ENCODE measurements around the gene RBM38. TPM values are rescaled to one million over a fixed set of nuclear protein-coding genes. Genes with fewer than 3 reads are reported as not detected.

RBM38 gene
- total and polyA plus RNA-seq, 9 of the 15 experiments (the other 6 are each of a cell fraction or from before 2014, with no cell fraction given), result 0.28 to 82.4 (median 33.2) TPM

GRCh38 chr20:57450419-57450818, 59.2 kb downstream of the RBM38 start (continued):
- TF ChIP-seq, protein P1, sequence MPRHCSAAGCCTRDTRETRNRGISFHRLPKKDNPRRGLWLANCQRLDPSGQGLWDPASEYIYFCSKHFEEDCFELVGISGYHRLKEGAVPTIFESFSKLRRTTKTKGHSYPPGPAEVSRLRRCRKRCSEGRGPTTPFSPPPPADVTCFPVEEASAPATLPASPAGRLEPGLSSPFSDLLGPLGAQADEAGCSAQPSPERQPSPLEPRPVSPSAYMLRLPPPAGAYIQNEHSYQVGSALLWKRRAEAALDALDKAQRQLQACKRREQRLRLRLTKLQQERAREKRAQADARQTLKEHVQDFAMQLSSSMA (CRISPR knock-in tag; IDR thresholded peaks at IDR 0.05), result no peak
- TF ChIP-seq MECOM (CRISPR knock-in tag; IDR thresholded peaks at IDR 0.05) (no peak), CHD4 (IDR thresholded peaks at IDR 0.05; ENCODE audit: insufficient read depth, insufficient replicate concordance, low read depth, low read length, poor library complexity, severe bottlenecking) (no peak), MAX (CRISPR knock-in tag; IDR thresholded peaks at IDR 0.05) (no peak), CBFA2T3 (IDR thresholded peaks at IDR 0.05) (peak; percentile 60), ARID3B (CRISPR knock-in tag; IDR thresholded peaks at IDR 0.05; ENCODE audit: borderline replicate concordance) (no peak), ZNF740 (CRISPR knock-in tag; IDR thresholded peaks at IDR 0.05) (peak; percentile 91), ZNF740 (tag; IDR thresholded peaks at IDR 0.05) (no peak), ZBED1 (IDR thresholded peaks at IDR 0.05) (no peak), ZNF224 (CRISPR knock-in tag; IDR thresholded peaks at IDR 0.05) (no peak), FOS (IDR thresholded peaks at IDR 0.05; ENCODE audit: extremely low read depth, insufficient read length) (no peak), ZNF311 (CRISPR knock-in tag; IDR thresholded peaks at IDR 0.05) (no peak), ZKSCAN3 (CRISPR knock-in tag; IDR thresholded peaks at IDR 0.05) (no peak), RNF2 (IDR thresholded peaks at IDR 0.05) (no peak), ZBTB5 (IDR thresholded peaks at IDR 0.05) (no peak), ZBTB34 (CRISPR knock-in tag; IDR thresholded peaks at IDR 0.05) (no peak)
- TF ChIP-seq, protein P2, sequence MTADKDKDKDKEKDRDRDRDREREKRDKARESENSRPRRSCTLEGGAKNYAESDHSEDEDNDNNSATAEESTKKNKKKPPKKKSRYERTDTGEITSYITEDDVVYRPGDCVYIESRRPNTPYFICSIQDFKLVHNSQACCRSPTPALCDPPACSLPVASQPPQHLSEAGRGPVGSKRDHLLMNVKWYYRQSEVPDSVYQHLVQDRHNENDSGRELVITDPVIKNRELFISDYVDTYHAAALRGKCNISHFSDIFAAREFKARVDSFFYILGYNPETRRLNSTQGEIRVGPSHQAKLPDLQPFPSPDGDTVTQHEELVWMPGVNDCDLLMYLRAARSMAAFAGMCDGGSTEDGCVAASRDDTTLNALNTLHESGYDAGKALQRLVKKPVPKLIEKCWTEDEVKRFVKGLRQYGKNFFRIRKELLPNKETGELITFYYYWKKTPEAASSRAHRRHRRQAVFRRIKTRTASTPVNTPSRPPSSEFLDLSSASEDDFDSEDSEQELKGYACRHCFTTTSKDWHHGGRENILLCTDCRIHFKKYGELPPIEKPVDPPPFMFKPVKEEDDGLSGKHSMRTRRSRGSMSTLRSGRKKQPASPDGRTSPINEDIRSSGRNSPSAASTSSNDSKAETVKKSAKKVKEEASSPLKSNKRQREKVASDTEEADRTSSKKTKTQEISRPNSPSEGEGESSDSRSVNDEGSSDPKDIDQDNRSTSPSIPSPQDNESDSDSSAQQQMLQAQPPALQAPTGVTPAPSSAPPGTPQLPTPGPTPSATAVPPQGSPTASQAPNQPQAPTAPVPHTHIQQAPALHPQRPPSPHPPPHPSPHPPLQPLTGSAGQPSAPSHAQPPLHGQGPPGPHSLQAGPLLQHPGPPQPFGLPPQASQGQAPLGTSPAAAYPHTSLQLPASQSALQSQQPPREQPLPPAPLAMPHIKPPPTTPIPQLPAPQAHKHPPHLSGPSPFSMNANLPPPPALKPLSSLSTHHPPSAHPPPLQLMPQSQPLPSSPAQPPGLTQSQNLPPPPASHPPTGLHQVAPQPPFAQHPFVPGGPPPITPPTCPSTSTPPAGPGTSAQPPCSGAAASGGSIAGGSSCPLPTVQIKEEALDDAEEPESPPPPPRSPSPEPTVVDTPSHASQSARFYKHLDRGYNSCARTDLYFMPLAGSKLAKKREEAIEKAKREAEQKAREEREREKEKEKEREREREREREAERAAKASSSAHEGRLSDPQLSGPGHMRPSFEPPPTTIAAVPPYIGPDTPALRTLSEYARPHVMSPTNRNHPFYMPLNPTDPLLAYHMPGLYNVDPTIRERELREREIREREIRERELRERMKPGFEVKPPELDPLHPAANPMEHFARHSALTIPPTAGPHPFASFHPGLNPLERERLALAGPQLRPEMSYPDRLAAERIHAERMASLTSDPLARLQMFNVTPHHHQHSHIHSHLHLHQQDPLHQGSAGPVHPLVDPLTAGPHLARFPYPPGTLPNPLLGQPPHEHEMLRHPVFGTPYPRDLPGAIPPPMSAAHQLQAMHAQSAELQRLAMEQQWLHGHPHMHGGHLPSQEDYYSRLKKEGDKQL (CRISPR knock-in tag; IDR thresholded peaks at IDR 0.05; ENCODE audit: borderline replicate concordance), result no peak
